Left kidney (tissue), 2 donors: ENCODE data around the gene HDAC10. TPM values are rescaled to one million over a fixed set of nuclear protein-coding genes. Genes with fewer than 3 reads are reported as not detected.

Source experiments
- DNase-seq: peaks from one replicate; pipeline ENCODE4 v3.0.0-alpha.2; 2013
- polyA plus RNA-seq: library from polyadenylated mRNA; unstranded; fragments of 120-200 nt; gene quantifications from one replicate; pipeline ENCODE4 v1.2.1, GENCODE V29; 2013; ENCODE audit not compliant: insufficient read length

HDAC10 gene
- polyA plus RNA-seq, 1 donor: 21.7 TPM

DNA sequence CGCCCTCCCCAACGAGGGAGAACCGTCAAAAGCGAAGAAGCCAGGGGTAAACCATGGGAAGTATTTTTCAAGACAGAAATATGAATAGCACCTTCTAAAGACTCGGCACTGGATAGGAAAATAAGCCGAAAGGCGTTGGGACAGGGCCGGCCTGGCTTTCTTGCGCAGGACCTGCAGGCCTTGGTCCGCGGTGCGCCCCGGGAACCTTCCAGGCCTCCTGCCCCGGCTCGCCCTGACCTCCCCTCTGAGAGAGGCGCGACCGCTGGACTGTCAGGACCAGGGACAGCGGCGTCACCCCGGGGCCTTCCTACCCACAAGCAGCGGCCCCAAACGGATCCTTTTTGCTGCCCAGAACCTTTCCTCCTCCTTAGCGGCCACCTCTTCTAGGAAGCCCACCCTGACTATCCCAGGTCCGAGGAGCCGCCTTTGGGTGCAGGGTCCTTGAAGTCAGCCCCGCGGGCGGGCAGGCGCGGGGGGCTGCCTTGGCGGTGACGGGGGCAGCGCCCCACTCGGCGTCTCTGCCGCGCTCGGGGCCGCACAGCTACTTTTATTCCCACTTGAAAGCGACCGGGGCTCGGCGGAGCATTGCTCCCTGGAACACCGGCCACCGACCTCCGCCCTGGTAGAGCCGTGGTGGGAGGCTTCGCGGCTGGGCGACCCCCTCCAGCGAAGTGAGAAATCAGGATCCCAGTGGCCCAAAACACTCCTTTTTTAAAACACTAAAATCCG lies 19.8 kb upstream of the HDAC10 start:
- DNase-seq: no peak

GRCh38 chr22:50269970-50270665 lies 19.1 kb upstream of the HDAC10 start, which contains the start of gene MAPK11:
Gene MAPK11, minus strand, starts transcription at chr22:50270380. Its CDS starts 88 bp downstream, at chr22:50270292.
- no peak for DNase-seq

- no peak for DNase-seq
Measured at GRCh38 chr22:50269573-50269969, 18.5 kb upstream of the HDAC10 start.

DNA sequence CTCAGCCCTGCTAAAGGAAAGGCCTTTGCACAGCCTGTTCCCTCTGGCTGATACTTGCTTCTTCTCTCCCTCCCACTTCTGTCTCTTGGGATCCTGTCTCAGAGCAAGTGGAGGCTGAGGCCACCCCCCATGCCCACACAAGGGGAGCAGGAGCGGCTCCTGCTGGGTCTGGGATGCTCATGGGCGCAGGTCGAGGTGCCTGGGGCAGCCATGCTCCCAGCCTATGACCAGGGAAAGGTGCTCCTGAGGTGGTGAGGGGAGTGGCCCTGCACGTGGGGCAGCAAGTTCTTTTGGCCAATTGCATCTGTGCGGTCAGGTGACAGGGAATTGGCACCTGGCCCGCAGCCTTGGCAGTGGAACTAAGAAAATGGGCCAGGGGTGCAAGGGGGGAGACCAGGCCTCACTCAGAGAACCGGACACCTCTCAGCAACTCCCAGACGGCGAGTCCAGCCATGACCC lies 17.6 kb upstream of the HDAC10 start:
- no peak for DNase-seq

- no peak for DNase-seq
Measured at GRCh38 chr22:50267591-50268390, 16.7 kb upstream of the HDAC10 start.

GRCh38 chr22:50266994-50267393 lies 15.9 kb upstream of the HDAC10 start:
- DNase-seq: no peak

GRCh38 chr22:50264946-50265669 lies 14.0 kb upstream of the HDAC10 start:
- DNase-seq: no peak

DNA sequence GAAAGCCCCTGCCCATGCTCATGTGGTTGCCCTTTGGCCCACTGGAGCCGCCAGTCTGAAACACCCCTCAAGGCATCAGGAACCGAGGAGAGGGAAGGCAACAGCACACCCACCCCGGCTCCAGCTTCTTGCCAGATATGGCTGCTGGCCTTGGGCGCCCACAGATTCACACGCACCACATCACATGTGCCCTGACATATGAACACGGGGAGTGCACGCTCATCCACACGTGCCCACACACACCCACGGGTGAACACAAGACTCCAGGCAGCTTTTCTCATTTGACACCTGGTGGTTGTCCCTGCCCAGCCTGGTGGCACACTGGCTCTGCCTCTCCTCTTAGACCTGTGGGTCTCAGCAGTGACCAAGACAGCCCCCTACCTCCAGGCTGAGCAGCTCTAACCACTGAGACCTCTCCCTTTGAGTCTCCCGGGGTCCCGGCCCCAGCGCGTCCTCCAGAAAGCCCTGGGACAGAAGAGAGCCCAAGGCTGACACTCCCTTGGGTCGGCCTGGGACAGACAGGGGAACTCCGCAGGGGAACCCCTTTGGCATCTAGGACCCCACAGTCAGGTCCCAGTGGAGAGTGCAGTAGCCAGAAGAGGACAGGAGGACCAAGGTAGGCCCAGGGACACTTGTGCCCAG lies 13.2 kb upstream of the HDAC10 start:
- no peak for DNase-seq

DNA sequence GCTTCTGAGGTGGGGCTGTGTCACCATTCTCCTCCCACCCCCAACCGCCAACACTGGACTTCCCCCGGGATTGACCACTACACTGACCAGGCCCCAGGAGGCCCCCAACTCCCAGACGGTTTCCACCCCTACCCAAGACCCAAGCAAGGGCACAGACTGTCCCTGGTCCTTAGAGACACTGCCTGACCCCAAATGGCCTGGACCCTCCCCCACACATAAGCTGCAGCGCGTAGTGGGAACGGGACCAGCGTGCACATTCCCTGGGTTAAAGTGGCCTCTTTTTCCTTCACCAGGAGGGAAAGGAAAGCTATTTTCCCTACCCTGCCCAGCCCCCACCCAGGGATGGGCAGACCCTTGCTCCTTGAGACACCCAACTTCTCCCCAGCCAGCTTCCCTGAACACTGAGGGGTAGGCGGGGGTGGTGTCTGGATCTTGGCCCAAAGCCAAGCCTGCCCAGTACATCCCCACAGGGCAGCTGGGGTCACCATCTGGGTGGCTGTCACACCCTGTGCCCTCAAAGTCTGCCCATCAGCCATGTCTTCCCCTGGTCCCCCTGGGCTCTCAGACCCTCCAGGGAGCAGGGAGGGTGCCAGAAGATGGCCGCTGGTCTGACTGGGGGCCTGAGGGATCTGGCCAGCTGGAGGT lies 12.0 kb upstream of the HDAC10 start:
- DNase-seq: no peak

DNA sequence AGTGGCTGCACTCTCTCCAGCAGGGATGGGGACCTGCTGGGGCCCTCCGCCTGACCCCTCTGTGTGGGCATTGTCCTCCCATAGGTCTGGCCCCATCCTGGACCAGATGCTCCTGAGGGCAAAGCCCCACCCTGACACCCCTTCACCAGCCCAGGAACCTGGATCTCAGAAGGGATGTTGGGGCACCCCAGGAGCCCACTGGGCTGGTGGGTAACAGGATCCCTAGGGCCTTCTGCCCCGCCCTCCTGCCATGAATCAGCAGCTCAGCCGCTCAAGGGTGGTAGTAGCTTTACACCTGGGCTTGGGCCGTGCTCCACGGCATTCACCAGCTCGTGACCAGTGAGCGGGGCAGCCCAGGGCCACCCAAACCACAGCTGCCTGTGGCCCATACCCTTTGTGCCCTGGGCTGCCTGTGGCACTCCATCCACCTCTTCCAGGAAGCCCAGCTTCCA lies 11.4 kb upstream of the HDAC10 start:
- DNase-seq: no peak

GRCh38 chr22:50261615-50262459 lies 10.8 kb upstream of the HDAC10 start, which contains the start of gene MAPK12:
Gene MAPK12, minus strand, starts transcription at chr22:50261683. Its CDS starts 174 bp downstream, at chr22:50261509.
- no peak for DNase-seq

- no peak for DNase-seq
Measured at GRCh38 chr22:50260801-50261614, 9.9 kb upstream of the HDAC10 start.

GRCh38 chr22:50260434-50260800 lies 9.4 kb upstream of the HDAC10 start:
- no peak for DNase-seq

DNA sequence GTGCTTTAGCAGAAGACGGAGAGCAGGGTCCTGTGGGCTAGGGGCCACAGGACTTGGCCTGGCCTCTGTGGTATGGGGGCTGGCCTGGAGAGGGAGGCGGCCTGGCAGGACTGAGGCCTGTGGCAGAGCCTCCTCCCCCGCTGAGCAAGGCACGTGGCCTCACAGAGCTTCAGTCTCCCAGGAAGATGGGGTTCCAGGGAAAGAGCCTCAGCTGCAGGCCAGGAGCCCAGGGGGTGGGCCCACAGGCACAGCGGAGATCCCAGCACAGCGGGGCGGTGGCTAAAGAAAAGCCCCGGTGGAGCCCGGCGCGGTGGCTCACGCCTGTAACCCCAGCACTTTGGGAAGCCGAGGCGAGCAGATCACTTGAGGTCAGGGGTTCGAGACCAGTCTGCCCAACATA lies 8.2 kb upstream of the HDAC10 start:
- no peak for DNase-seq

DNA sequence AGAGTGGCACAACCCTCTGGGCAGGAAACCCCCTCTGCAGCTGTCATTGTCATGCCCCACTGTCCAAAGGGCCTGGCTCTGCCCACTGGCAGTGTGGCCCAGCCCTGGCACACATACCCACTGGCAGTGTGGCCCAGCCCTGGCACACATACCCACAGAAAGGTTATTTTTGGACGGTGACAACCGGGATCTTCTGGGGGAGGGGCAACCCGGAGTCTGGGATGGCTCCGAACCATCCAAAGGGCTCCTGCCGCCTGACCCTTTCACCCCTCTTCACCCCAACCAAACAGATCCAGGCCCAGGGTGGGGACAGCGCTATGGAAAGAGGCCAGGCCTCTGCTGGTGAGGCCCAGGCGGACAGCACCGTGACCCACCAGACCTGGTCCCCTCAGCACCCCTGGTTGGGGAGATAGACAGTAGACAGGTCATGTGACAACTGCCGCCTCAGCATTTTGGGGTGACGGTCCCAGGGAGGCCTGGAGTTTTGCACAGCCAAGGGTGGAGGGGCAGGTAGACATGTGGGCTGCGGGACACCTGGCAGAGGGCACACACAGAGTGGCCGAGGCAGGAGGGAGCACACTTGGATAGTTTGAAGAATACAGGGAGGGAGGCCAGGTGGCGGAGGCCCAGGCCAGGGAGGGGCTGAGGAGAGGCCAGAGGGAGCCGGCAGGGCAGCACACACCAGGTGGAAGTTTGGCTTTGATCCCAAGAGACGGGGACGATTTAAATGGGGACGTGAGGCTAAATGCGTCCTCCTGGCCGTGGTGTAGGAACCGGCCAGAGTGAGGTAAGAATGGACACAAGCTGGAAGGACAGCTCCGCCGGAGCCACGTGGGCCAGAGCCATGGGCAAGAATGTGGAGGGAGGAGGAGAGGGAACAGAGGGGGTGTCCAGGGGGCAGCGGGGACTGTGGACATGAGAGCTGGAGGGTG lies 7.6 kb upstream of the HDAC10 start:
- no peak for DNase-seq

DNA sequence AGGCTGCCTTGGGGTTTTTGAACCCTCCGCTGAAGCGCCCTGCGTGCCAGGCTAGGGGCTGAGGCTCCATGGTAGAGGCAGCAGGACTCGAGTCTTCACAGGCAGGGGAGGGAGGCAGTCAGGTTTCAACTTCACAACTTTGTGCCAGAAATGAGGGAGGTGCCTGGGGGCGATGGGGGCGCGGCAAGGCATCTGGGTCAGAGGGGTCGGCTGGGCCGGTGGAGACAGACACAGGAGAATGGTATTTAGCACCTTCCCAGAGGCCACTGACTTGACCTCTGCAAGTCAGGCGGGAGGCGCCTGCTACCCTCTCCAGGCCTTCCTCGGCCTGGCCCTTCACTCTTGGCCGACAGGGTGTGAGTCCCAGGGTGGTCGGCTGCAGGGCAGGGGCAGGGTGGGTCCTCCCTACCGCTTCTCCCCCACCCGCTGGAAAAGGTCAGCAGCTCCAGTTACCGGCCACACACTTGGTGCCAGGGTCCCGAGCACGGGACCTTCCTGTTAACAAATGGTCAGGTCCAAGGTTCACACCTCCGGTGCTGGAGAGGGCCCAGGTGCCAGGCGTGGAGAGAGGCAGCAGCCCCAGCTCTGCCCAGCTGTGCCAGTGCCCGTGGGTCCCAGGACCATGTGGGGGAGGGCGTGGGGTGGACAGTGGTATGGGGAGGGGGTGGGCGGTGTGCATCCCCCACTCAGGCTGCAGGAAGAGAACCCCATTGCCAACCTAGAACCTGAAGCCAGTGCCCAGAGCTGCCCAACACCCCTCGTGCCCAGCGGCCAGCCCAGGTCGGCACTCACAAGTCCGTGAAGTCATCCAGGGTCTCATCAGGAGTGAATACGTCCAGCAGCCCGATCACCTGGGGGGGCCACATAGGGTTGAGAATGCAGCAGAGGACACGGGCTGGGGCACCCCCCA lies 6.6 kb upstream of the HDAC10 start:
- DNase-seq: no peak

GRCh38 chr22:50257041-50257440 lies 6.0 kb upstream of the HDAC10 start:
- DNase-seq: no peak
